ENCODE results near the gene USP51.
"Not testable (repeated sequence)": the region's sequence is repeated elsewhere in the genome, so short reads cannot be mapped to it uniquely, and the experiment has no call there.

USP51 gene

GRCh38 chrX:55464050-55464449 is 25.6 kb downstream of the USP51 start:
- not testable (repeated sequence) for DNase-seq

- DNase-seq = not testable (repeated sequence)
Observed at GRCh38 chrX:55459926-55460325, 29.7 kb downstream of the USP51 start.

- not testable (repeated sequence) for DNase-seq
Observed at GRCh38 chrX:55459426-55459825, 30.2 kb downstream of the USP51 start.

- not testable (repeated sequence) for DNase-seq
Observed at GRCh38 chrX:55455708-55456107, 33.9 kb downstream of the USP51 start.

GRCh38 chrX:55452833-55453124 is 36.9 kb downstream of the USP51 start:
- DNase-seq = no peak

DNA sequence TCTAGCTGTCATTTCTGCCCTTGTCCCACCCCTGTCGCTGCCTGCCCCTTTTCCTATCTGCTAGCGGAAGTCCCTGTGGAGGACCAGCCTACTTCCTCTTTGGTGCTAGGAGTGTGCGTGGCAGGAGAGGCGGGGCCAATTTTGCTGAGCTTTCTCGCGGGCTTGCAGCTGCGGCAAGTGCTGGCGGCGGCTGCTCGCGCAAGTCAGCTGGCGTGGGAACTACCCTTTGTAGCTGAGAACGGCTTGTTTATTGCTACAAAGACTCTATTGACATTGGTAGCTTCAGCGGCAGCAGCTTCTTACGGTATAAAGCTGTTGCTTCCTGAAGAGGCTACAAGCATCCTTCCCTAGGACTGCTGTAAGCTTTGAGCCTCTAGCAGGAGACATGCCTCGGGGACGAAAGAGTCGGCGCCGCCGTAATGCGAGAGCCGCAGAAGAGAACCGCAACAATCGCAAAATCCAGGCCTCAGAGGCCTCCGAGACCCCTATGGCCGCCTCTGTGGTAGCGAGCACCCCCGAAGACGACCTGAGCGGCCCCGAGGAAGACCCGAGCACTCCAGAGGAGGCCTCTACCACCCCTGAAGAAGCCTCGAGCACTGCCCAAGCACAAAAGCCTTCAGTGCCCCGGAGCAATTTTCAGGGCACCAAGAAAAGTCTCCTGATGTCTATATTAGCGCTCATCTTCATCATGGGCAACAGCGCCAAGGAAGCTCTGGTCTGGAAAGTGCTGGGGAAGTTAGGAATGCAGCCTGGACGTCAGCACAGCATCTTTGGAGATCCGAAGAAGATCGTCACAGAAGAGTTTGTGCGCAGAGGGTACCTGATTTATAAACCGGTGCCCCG is 37.4 kb downstream of the USP51 start, which contains the start of gene MAGEH1:
TSS of gene MAGEH1 (plus strand) at position 138 of the 843 bp plus-strand sequence. CDS start at position 386, 248 bp downstream.
- peak; percentile 76 for DNase-seq

DNA sequence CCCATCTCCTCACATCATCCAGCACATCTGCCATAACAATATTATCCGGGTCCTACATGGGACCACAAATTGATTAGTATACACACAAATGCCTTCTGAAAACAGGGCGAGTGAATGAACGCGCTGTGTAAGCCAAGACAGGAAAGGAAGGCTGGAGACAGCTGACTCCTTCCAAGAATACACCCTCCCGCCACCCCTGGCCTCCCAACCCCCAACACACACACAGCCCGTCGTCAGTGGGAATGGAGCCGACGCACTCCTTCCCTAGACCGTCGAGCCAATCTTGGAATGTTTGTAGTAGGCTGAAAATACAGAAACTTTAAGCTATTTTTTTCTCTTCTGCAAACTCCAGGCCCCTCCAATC is 38.0 kb downstream of the USP51 start:
- no peak for DNase-seq

GRCh38 chrX:55451141-55451540 is 38.5 kb downstream of the USP51 start:
- no peak for DNase-seq

GRCh38 chrX:55450259-55450658 is 39.4 kb downstream of the USP51 start:
- no peak for DNase-seq

GRCh38 chrX:55443468-55443867 is 46.2 kb downstream of the USP51 start:
- DNase-seq = not testable (repeated sequence)
